Myocyte (in vitro differentiated cells): ENCODE measurements around the gene HCAR2. TPM values are rescaled to one million over a fixed set of nuclear protein-coding genes. Genes with fewer than 3 reads are reported as not detected.
A peak's percentile ranks its signal among the peaks of the same experiment; 100 is the strongest.
"Not testable (repeated sequence)": the region's sequence is repeated elsewhere in the genome, so short reads cannot be mapped to it uniquely, and the experiment has no call there.

Source experiments
- DNase-seq: peaks from one replicate; pipeline ENCODE4 v3.0.0-alpha.2; 2012; ENCODE audit warnings: low read depth
- total RNA-seq: library from RNA; depleted of rRNA; stranded (reverse); fragments of >200 nt; gene quantifications from 2 replicates; pipeline ENCODE4 v1.2.3, GENCODE V29; 2014

HCAR2 gene
- total RNA-seq, 1 donor from 2014 or later = not detected

GRCh38 chr12:122721057-122721545 lies 17.9 kb upstream of the HCAR2 start:
- DNase-seq = no peak

- DNase-seq = not testable (repeated sequence)
Observed at GRCh38 chr12:122716658-122717057, 13.5 kb upstream of the HCAR2 start, which contains the start of gene HCAR3. Gene HCAR3 (minus strand): TSS chr12:122716811. CDS start chr12:122716737, 74 bp downstream.

DNA sequence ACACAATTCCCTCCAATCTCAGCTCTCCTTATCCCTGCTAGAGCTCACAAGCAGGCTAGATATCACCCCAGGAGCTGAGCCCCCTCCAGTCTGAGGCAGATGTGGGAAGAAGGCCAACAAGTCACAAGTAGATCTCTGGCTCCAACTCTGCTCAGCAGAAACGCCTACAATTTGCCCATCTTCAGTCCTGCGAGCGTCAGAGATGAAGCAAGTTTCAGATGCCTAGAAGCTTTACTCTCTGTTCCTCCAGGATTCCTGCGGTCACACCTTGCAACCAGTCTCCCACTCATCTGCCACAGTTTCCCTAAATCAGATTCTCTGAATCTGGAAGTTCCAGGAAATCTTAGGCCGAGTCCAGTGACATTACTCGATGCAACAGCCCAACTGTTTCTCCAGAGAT lies 12.1 kb upstream of the HCAR2 start:
- DNase-seq = not testable (repeated sequence)

- DNase-seq = not testable (repeated sequence)
Observed at GRCh38 chr12:122713491-122714188, 10.5 kb upstream of the HCAR2 start.

- DNase-seq = not testable (repeated sequence)
Observed at GRCh38 chr12:122711266-122711665, 8.1 kb upstream of the HCAR2 start.

DNA sequence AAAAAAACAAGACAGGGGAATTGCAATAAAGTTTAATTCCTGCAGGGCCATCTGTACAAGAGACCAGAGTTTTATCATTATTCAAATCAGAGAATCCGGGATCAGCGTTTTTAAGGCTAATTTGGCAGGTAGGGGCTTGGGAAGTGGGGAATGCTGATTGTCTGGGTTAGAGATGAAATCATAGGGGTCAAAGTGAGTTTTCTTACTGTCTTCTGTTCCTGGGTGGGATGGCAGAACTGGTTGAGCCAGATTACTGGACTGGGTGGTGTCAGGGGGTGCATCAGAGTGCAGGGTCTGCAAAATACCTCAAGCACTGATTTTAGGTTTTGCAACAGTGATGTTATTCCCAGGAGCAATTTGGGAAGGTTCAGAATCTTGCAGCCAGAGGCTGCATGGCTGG lies 7.2 kb upstream of the HCAR2 start:
- not testable (repeated sequence) for DNase-seq

- DNase-seq = not testable (repeated sequence)
Observed at GRCh38 chr12:122709287-122709686, 6.1 kb upstream of the HCAR2 start.

GRCh38 chr12:122703841-122704240 lies 684 bp upstream of the HCAR2 start:
- not testable (repeated sequence) for DNase-seq

DNA sequence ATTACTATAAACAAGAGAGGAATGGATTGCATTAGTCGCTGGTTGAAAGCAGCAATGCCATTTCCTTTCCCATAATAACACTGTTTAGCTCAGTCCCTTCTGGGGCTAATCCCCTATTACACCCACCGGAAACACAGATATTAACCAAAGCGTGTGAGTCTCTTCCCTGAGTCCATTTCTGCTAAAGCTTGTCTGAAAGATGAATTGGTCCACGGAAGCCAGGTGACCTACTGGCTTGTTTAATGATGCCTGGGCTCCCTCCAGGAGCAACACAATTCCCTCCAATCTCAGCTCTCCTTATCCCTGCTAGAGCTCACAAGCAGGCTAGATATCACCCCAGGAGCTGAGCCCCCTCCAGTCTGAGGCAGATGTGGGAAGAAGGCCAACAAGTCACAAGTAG lies 1.7 kb downstream of the HCAR2 start:
- not testable (repeated sequence) for DNase-seq

DNA sequence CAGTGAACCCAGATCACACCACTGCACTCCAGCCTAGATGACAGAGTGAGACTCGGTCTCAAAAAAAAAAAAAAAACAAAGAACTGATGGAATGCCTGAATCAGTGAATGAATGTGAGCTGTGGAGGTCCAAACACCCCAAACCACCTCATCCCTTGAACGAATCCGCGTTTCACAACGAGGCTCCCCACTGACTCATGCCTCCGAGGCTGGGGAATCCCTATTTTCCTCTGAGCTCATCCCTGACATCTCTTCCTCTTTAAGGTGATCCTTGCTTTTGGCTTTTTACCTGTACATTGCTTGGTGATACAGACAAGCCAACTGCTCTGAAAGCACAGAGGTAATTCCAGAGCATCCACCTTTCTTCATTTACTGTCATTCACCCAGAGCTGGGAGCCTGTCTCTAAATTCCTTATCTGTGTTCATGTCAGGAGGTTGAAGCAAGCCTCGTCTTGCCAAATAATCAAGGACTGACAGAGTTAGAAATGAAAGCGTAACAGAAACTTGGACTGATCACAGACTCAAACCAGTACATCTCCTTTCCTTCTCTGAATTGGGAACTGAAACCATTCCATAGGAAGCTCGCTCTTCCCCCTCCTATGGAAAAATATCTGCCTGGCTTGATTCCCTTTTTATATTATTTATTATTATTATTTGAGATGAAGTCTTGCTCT lies 3.0 kb downstream of the HCAR2 start:
- not testable (repeated sequence) for DNase-seq

DNA sequence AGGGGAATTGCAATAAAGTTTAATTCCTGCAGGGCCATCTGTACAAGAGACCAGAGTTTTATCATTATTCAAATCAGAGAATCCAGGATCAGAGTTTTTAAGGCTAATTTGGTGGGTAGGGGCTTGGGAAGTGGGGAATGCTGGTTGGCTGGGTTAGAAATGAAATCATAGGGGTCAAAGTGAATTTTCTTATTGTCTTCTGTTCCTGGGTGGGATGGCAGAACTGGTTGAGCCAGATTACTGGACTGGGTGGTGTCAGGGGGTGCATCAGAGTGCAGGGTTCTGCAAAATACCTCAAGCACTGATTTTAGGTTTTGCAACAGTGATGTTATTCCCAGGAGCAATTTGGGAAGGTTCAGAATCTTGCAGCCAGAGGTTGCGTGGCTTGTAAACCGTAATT lies 6.2 kb downstream of the HCAR2 start:
- not testable (repeated sequence) for DNase-seq

DNA sequence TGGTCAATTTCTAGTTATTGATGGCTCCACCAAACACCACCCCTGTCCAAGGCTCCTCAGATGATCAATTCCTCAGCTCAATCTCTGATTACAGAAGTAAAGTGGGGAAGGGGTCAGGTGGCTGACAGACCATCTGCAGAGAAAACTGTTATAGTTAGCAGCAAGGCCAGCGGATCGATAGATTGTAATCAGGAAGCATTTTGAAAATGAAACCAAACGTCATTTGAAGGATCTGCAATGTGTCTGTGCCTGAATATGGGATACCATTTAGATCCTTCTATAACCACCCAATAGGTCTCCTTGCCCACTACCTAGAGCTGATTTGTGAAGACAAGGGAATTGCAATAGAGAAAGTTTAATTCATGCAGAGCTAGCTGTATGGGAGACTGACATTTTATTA lies 11.6 kb downstream of the HCAR2 start:
- DNase-seq = no peak

DNA sequence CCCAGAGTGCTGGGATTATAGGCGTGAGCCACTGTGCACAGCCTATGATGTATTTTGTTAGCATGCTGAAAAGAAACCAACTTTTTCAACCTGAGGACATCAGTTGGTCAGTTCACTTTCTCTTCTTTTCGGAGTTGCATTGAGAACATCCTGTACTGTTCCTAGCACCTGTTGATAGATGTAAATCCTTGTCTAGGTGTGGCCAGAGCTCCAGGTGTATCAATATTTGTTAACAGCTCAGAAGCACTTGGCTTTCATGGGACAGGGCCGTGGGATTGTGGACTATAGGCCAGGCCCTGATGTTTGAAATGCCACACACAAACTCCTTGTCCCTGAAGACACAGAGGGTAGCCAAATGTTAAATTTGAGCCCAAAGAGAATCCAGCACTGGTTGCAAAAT lies 14.9 kb downstream of the HCAR2 start:
- DNase-seq = no peak

- peak; percentile 7 for DNase-seq
Observed at GRCh38 chr12:122687086-122687485, 16.1 kb downstream of the HCAR2 start.

GRCh38 chr12:122686538-122686937 lies 16.6 kb downstream of the HCAR2 start:
- no peak for DNase-seq

GRCh38 chr12:122684297-122684813 lies 18.8 kb downstream of the HCAR2 start:
- DNase-seq = no peak

- peak; percentile 24 for DNase-seq
Observed at GRCh38 chr12:122681814-122682213, 21.3 kb downstream of the HCAR2 start.

DNA sequence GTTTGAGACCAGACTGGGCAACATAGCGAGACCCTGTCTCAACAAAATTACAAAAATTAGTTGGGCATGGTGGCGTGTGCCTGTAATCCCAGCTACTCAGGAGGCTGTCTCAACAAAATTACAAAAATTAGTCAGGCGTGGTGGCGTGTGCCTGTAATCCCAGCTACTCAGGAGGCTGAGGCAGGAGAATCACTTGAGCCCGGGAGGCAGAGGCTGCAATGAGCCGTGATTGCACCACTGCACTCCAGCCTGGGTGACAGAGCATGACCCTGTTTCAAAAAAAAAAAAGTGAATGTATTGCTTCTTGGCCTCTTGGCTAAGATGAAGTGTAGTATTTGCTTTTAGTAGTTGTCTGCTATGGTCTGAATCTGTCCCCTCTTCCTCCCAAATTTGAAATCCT lies 22.2 kb downstream of the HCAR2 start:
- DNase-seq = not testable (repeated sequence)

- DNase-seq = not testable (repeated sequence)
Observed at GRCh38 chr12:122676781-122677180, 26.4 kb downstream of the HCAR2 start.

- DNase-seq = not testable (repeated sequence)
Observed at GRCh38 chr12:122676015-122676414, 27.1 kb downstream of the HCAR2 start.

DNA sequence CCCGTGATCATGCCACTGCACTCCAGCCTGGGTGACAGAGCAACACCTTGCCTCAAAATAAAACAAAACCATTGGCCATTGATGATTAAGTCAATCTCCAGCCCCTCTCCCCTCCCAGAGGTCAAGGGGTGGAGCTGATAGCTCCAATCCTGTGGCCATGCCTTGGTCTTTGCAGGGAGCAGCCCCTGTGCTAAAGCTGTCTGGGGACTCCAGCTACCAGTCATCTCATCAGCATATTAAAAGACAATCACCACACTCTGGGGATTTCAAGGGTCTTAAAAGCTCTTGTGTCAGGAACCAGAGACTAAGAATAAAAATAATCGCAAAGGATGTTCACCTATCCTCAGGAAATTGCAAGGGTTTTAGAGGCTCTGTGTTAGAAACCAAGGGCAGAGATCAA lies 30.6 kb downstream of the HCAR2 start:
- no peak for DNase-seq

DNA sequence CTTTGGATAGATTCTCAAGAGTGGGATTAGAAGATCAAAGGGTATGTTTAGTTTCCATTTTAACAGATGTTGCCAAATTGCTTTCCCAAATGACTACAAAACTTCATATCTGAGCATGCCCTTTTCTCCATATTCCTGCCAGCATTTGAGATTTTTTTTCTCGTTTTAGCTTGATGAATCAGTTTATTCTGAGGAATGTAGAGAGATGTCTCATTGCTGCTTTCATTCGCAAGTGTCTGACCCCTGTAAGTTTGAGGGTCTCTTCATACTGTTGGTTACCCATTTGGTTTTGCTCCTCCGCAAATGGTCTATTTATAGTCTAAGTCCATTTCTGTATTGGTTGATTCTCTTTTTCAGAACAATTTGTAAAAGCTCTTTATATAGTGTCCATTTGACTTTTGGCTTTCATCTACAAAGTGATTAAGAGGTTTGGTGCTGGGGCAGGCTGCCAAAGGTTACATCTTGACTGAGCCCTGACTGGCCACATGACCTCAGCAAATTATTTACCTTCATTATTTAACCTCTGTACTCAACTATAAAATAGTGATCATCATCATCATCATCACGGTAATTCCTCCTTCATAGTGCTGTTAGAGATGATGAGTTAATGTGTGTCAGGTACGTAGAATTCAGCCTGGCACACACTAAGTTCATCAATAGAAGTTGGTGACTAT lies 33.6 kb downstream of the HCAR2 start:
- DNase-seq = peak; percentile 33
